Measurements from ENCODE around the gene DGKE. TPM values are rescaled to one million over a fixed set of nuclear protein-coding genes. Genes with fewer than 3 reads are reported as not detected.

Gene DGKE
- total and polyA plus RNA-seq, 2 of the 13 experiments (the other 11 are each of a cell fraction or from before 2014, with no cell fraction given): 3.2 to 5.3 TPM

- Histone ChIP-seq H3K79me2 (ENCODE audit: insufficient read depth, low read length) (no peaks in the 10 kb centered on the region), H3K27me3 (ENCODE audit: control insufficient read depth in 1 of 2, insufficient read depth in 2 of 2, low read length in 2 of 2) (no peaks in the 10 kb centered on the region), H3K4me1 (ENCODE audit: insufficient read depth, low read length) (no peaks in the 10 kb centered on the region), H3K36me3 (replicated peaks in 1 of 2; ENCODE audit: control insufficient read depth in 1 of 2, insufficient read depth in 2 of 2, low read length in 2 of 2) (peaks cover 2 to 4% of the 10 kb centered on the region in 2 experiments; a peak in 4 of 5 replicates), H2AFZ (ENCODE audit: low read length) (no peak overlapping the region), H3K4me3 (replicated peaks in 1 of 3; ENCODE audit: insufficient read depth in 1 of 3, low read depth in 2 of 3, low read length in 3 of 3) (no peak overlapping the region), H3K9ac (ENCODE audit: insufficient read depth, low read depth, low read length) (no peak overlapping the region), H3K27ac (ENCODE audit: extremely low read length, insufficient read depth, low read length) (no peak overlapping the region), H3K9me3 (ENCODE audit: low read length) (no peaks in the 10 kb centered on the region), H3K4me2 (ENCODE audit: low read depth, low read length) (no peak overlapping the region), H4K20me1 (ENCODE audit: insufficient read depth, low read length) (no peaks in the 10 kb centered on the region)
- no TSS peak for BruUV-seq (replicated peaks)
- ChIA-PET POLR2A (no interaction called here), CTCF (ENCODE audit: low intra/inter-chr PET ratio, low total read pairs) (no interaction called here)
- intact Hi-C loops (cut with micrococcal nuclease; ENCODE audit: unreplicated experiment) (no loop called here), in situ Hi-C loops (cut with HindIII; ENCODE audit: extremely low pct_ligation_motif_present, low pct_unique_long_range_greater_than_20kb) (no loop called here)
- ATAC-seq (no peak), DNase-seq (ENCODE audit: low spot score) (no peak), FAIRE-seq (no peak)
- no peak for TF ChIP-seq JUN (CRISPR knock-in tag; IDR thresholded peaks at IDR 0.05)
- TF ChIP-seq ZBTB39 (CRISPR knock-in tag; IDR thresholded peaks at IDR 0.05): no peak
- TF ChIP-seq ZNF678 (CRISPR knock-in tag; IDR thresholded peaks at IDR 0.05): no peak
- no peak for TF ChIP-seq ZNF260 (CRISPR knock-in tag; IDR thresholded peaks at IDR 0.05; ENCODE audit: borderline replicate concordance, low read depth)
- no peak for TF ChIP-seq FOXA1 (IDR thresholded peaks at IDR 0.05)
- no peak for TF ChIP-seq FOXA1 (CRISPR knock-in tag; IDR thresholded peaks at IDR 0.05)
- TF ChIP-seq PTBP1 (IDR thresholded peaks at IDR 0.05; ENCODE audit: low read depth, low read length, poor library complexity, severe bottlenecking): no peak
- no peak for TF ChIP-seq KDM5B (CRISPR knock-in tag; IDR thresholded peaks at IDR 0.05; ENCODE audit: borderline replicate concordance)
- TF ChIP-seq SOX13 (IDR thresholded peaks at IDR 0.05): no peak
- no peak for TF ChIP-seq SOX13 (CRISPR knock-in tag; conservative IDR thresholded peaks at IDR 0.05 in 1 of 2, IDR thresholded peaks at IDR 0.05 in 1 of 2)
- TF ChIP-seq ZNF614 (CRISPR knock-in tag; IDR thresholded peaks at IDR 0.05; ENCODE audit: borderline replicate concordance): no peak
- no peak for TF ChIP-seq FOSL1 (CRISPR knock-in tag; IDR thresholded peaks at IDR 0.05; ENCODE audit: borderline replicate concordance)
- TF ChIP-seq ETS1 (CRISPR knock-in tag; IDR thresholded peaks at IDR 0.05): no peak
- no peak for TF ChIP-seq YY1 (IDR thresholded peaks at IDR 0.05; ENCODE audit: insufficient read depth, insufficient replicate concordance, low read depth, low read length)
- WGBS (ENCODE audit: low lambda C conversion rate): 74% methylated on average over 4 of the region's 4 CpGs
These were observed 13.2 kb downstream of the DGKE start for GRCh38 chr17:56847106-56847505.

All from HepG2 (cell line).